A549 (cell line): ENCODE data around the gene ZER1.

Source experiments
- BCL3 ChIP-seq: fragments of >200 bp; sonication (Bioruptor Twin); formaldehyde crosslinking; IDR thresholded peaks from 3 replicates; pipeline ENCODE4 v1.6.1; 2016
- CEBPB ChIP-seq, 2 experiments: fragments of >200 bp in 1 of 2; sonication (Bioruptor Twin) in 1 of 2; formaldehyde crosslinking in 1 of 2; IDR thresholded peaks; 2 replicates each; pipeline ENCODE4 v1.6.1; 2012 to 2016
- EP300 ChIP-seq, 2 experiments: fragments of >200 bp; sonication (Bioruptor Twin); formaldehyde crosslinking; IDR thresholded peaks; 2 replicates in 1 of 2; 3 replicates in 1 of 2; pipeline ENCODE4 v1.6.1; 2016 to 2017
- FOSL2 ChIP-seq, 2 experiments: fragments of 450-650 bp in 1 of 2; fragments of >200 bp in 1 of 2; sonication (Bioruptor Twin) in 1 of 2; formaldehyde crosslinking; IDR thresholded peaks; 2 replicates each; pipeline versions ENCODE4 v1.5.0 to v1.6.1; 2016 to 2020; ENCODE audit warnings: mild to moderate bottlenecking in 1 of 2, moderate library complexity in 1 of 2
- HOXB13 ChIP-seq: fragments of 250-450 bp; sonication (Bioruptor Pico); IDR thresholded peaks from 2 replicates; pipeline ENCODE4 v1.5.0; 2020; ENCODE audit warnings: low read depth, mild to moderate bottlenecking, moderate library complexity
- MYC ChIP-seq: IDR thresholded peaks from 2 replicates; pipeline ENCODE4 v1.6.1; 2012; ENCODE audit warnings: mild to moderate bottlenecking, inconsistent platforms, low read length, improper control_type of control experiment, borderline replicate concordance
- NPAS2 ChIP-seq: fragments of 250-450 bp; sonication (Bioruptor Pico); IDR thresholded peaks from 2 replicates; pipeline ENCODE4 v1.8.0; 2022; ENCODE audit warnings: mild to moderate bottlenecking, moderate library complexity, borderline replicate concordance
- POLR2A ChIP-seq: IDR thresholded peaks from 2 replicates; pipeline ENCODE4 v1.6.1; 2012; ENCODE audit warnings: mild to moderate bottlenecking, low read length
- REST ChIP-seq: fragments of 200-600 bp; sonication (generic); IDR thresholded peaks from 2 replicates; pipeline ENCODE4 v1.6.1; 2016; ENCODE audit warnings: antibody characterized with exemption, mild to moderate bottlenecking, moderate library complexity
- SMC3 ChIP-seq: fragments of >200 bp; sonication (Bioruptor Twin); formaldehyde crosslinking; IDR thresholded peaks from 3 replicates; pipeline ENCODE4 v1.6.1; 2018; ENCODE audit warnings: inconsistent platforms
- ZC3H11A ChIP-seq: fragments of 450-650 bp; IDR thresholded peaks from 2 replicates; pipeline ENCODE4 v1.6.1; 2014; ENCODE audit warnings: antibody characterized with exemption, mild to moderate bottlenecking
- TF ChIP-seq, protein P1 (sequence below): fragments of >200 bp; sonication (Bioruptor Twin); formaldehyde crosslinking; IDR thresholded peaks from 3 replicates; pipeline ENCODE4 v1.5.1; 2016
- TF ChIP-seq, protein P2 (sequence below): fragments of 250-450 bp; sonication (Bioruptor Pico); IDR thresholded peaks from 2 replicates; pipeline ENCODE4 v1.5.0; 2020; ENCODE audit warnings: low read depth, mild to moderate bottlenecking, moderate library complexity
- TF ChIP-seq, protein P3 (sequence below): IDR thresholded peaks from 2 replicates; pipeline ENCODE4 v1.6.1; 2012

DNA sequence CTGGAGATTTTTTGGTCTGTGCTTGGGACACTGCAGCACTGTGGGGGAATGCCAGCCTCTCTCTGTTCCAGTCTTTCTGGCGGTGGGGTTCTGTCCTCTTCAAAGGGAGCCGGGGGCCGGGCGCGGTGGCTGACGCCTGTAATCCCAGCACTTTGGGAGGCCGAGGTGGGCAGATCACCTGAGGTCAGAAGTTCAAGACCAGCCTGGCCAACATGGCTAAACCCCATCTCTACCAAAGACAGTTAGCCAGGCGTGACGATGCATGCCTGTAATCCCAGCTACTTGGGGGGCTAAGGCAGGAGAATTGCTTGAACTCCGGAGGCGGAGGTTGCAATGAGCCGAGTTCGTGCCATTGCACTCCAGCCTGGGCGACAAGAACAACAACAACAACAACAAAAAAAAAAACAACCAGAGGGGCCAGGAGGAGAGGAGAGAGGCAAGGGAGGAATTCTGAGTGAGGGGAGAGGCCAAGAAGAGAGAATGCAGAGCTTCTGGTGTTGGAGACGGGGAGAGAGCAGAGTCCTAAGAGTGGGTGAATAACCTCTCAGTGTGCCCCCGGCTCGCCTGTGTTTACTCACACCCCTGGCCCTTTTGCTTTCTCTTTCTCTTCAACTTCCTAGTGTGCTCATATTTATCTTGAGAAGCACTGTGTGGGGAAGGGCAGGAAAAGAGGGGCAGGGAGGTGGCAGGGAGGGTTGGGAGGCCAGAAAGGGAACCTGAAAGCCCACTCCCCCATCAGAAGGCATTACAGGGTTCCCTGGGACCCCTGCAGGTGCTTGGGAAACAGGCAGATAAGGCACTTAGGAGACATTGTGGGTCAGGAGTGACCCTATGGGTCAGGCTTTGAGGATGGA is 85.9 kb downstream of the ZER1 start:
- TF ChIP-seq, protein P1, sequence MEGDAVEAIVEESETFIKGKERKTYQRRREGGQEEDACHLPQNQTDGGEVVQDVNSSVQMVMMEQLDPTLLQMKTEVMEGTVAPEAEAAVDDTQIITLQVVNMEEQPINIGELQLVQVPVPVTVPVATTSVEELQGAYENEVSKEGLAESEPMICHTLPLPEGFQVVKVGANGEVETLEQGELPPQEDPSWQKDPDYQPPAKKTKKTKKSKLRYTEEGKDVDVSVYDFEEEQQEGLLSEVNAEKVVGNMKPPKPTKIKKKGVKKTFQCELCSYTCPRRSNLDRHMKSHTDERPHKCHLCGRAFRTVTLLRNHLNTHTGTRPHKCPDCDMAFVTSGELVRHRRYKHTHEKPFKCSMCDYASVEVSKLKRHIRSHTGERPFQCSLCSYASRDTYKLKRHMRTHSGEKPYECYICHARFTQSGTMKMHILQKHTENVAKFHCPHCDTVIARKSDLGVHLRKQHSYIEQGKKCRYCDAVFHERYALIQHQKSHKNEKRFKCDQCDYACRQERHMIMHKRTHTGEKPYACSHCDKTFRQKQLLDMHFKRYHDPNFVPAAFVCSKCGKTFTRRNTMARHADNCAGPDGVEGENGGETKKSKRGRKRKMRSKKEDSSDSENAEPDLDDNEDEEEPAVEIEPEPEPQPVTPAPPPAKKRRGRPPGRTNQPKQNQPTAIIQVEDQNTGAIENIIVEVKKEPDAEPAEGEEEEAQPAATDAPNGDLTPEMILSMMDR: no peak
- TF ChIP-seq EP300 (IDR thresholded peaks at IDR 0.05) (no peak), BCL3 (no peak), SMC3 (no peak), MYC (no peak), FOSL2 (IDR thresholded peaks at IDR 0.05) (no peak), FOSL2 (CRISPR knock-in tag; IDR thresholded peaks at IDR 0.05) (no peak), REST (no peak), CEBPB (IDR thresholded peaks at IDR 0.05) (no peak), POLR2A (no peak), HOXB13 (CRISPR knock-in tag) (no peak), NPAS2 (CRISPR knock-in tag) (no peak), ZC3H11A (no peak)
- TF ChIP-seq, protein P2, sequence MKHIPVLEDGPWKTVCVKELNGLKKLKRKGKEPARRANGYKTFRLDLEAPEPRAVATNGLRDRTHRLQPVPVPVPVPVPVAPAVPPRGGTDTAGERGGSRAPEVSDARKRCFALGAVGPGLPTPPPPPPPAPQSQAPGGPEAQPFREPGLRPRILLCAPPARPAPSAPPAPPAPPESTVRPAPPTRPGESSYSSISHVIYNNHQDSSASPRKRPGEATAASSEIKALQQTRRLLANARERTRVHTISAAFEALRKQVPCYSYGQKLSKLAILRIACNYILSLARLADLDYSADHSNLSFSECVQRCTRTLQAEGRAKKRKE (CRISPR knock-in tag): no peak
- TF ChIP-seq, protein P3, sequence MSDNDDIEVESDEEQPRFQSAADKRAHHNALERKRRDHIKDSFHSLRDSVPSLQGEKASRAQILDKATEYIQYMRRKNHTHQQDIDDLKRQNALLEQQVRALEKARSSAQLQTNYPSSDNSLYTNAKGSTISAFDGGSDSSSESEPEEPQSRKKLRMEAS: no peak
